ENCODE results near the gene FRG1.
"Not testable (repeated sequence)": the region's sequence is repeated elsewhere in the genome, so short reads cannot be mapped to it uniquely, and the experiment has no call there.

- not testable (repeated sequence) for TF ChIP-seq POLR2AphosphoS5 (IDR thresholded peaks at IDR 0.05); CTCF (IDR thresholded peaks at IDR 0.05 in 8 of 11, conservative IDR thresholded peaks at IDR 0.05 in 3 of 11); POLR2A (IDR thresholded peaks at IDR 0.05)
Observed at GRCh38 chr4:189926742-189927141, 13.9 kb upstream of the FRG1 start.

Data from spleen (tissue), 7 donors.